ENCODE data around the gene MAP3K4. TPM values are rescaled to one million over a fixed set of nuclear protein-coding genes. Genes with fewer than 3 reads are reported as not detected.

The MAP3K4 gene
- total RNA-seq, 1 experiment from 2014 or later: 37.1 TPM

- Histone ChIP-seq H3K4me3 (ENCODE audit: low read depth, low read length, poor library complexity, severe bottlenecking) (no peak overlapping the region), H3K4me1 (ENCODE audit: insufficient read depth, low read length, poor library complexity, severe bottlenecking) (peaks cover 8% of the 10 kb centered on the region), H3K9me3 (ENCODE audit: low read depth, low read length, poor library complexity, severe bottlenecking) (no peaks in the 10 kb centered on the region), H3K27ac (ENCODE audit: low read depth, low read length, poor library complexity, severe bottlenecking) (no peak overlapping the region), H3K36me3 (ENCODE audit: insufficient read depth, low read length, poor library complexity, severe bottlenecking) (no peaks in the 10 kb centered on the region), H3K27me3 (replicated peaks; ENCODE audit: insufficient read depth, low read depth, low read length, poor library complexity) (no peaks in the 10 kb centered on the region)
- ChIA-PET CTCF (no interaction called here), POLR2A (ENCODE audit: low non-redundant PET) (no interaction called here)
- DNase-seq (ENCODE audit: low spot score): no peak
- TF ChIP-seq EZH2 (IDR thresholded peaks at IDR 0.05; ENCODE audit: borderline replicate concordance, low read depth, low read length, poor library complexity, severe bottlenecking) (no peak), CTCF (conservative IDR thresholded peaks at IDR 0.05; ENCODE audit: low read depth, low read length) (no peak)
- BruUV-seq (replicated peaks): no TSS peak
- intact Hi-C loops (cut with micrococcal nuclease; ENCODE audit: unreplicated experiment): no loop called here
Observed at GRCh38 chr6:161000632-161001031, 9.1 kb downstream of the MAP3K4 start.

- Histone ChIP-seq H3K4me1 (ENCODE audit: insufficient read depth, low read length, poor library complexity, severe bottlenecking) (peaks cover 8% of the 10 kb centered on the region), H3K27me3 (replicated peaks; ENCODE audit: insufficient read depth, low read depth, low read length, poor library complexity) (no peaks in the 10 kb centered on the region), H3K36me3 (ENCODE audit: insufficient read depth, low read length, poor library complexity, severe bottlenecking) (no peaks in the 10 kb centered on the region), H3K4me3 (ENCODE audit: low read depth, low read length, poor library complexity, severe bottlenecking) (no peak overlapping the region), H3K9me3 (ENCODE audit: low read depth, low read length, poor library complexity, severe bottlenecking) (no peaks in the 10 kb centered on the region), H3K27ac (ENCODE audit: low read depth, low read length, poor library complexity, severe bottlenecking) (no peak overlapping the region)
- intact Hi-C loops (cut with micrococcal nuclease; ENCODE audit: unreplicated experiment): no loop called here
- ChIA-PET CTCF (no interaction called here), POLR2A (ENCODE audit: low non-redundant PET) (interaction anchor here (0.6 kb wide), 1 partner anchor 380 kb away, joined by 4 read pairs; no protein-coding TSS in a partner anchor)
- TF ChIP-seq EZH2 (IDR thresholded peaks at IDR 0.05; ENCODE audit: borderline replicate concordance, low read depth, low read length, poor library complexity, severe bottlenecking) (no peak), CTCF (conservative IDR thresholded peaks at IDR 0.05; ENCODE audit: low read depth, low read length) (no peak)
- peak; percentile 4 for DNase-seq (ENCODE audit: low spot score)
- no TSS peak for BruUV-seq (replicated peaks)
Observed at GRCh38 chr6:161001421-161001820, 9.9 kb downstream of the MAP3K4 start.

- Histone ChIP-seq H3K27me3 (replicated peaks; ENCODE audit: insufficient read depth, low read depth, low read length, poor library complexity) (no peaks in the 10 kb centered on the region), H3K9me3 (ENCODE audit: low read depth, low read length, poor library complexity, severe bottlenecking) (no peaks in the 10 kb centered on the region), H3K27ac (ENCODE audit: low read depth, low read length, poor library complexity, severe bottlenecking) (no peak overlapping the region), H3K36me3 (ENCODE audit: insufficient read depth, low read length, poor library complexity, severe bottlenecking) (no peaks in the 10 kb centered on the region), H3K4me3 (ENCODE audit: low read depth, low read length, poor library complexity, severe bottlenecking) (no peak overlapping the region), H3K4me1 (ENCODE audit: insufficient read depth, low read length, poor library complexity, severe bottlenecking) (peaks cover 8% of the 10 kb centered on the region)
- intact Hi-C loops (cut with micrococcal nuclease; ENCODE audit: unreplicated experiment): no loop called here
- POLR2A ChIA-PET (ENCODE audit: low non-redundant PET): no interaction called here
- BruUV-seq (replicated peaks): no TSS peak
- CTCF ChIA-PET: no interaction called here
- no peak for TF ChIP-seq EZH2 (IDR thresholded peaks at IDR 0.05; ENCODE audit: borderline replicate concordance, low read depth, low read length, poor library complexity, severe bottlenecking)
- no peak for TF ChIP-seq CTCF (conservative IDR thresholded peaks at IDR 0.05; ENCODE audit: low read depth, low read length)
- DNase-seq (ENCODE audit: low spot score): no peak
Observed at GRCh38 chr6:161003336-161003735, 11.8 kb downstream of the MAP3K4 start.

Measured in A673 (cell line).